Ishikawa (cell line): ENCODE data around the gene UBXN1.

Source experiments
- EGR1 ChIP-seq: IDR thresholded peaks from 2 replicates; pipeline ENCODE4 v1.6.1; 2012
- FOXM1 ChIP-seq: IDR thresholded peaks from 2 replicates; pipeline ENCODE4 v1.6.1; 2012; ENCODE audit warnings: low read depth, borderline replicate concordance
- NFIC ChIP-seq: IDR thresholded peaks from 2 replicates; pipeline ENCODE4 v1.6.1; 2012
- TEAD4 ChIP-seq: IDR thresholded peaks from 2 replicates; pipeline ENCODE4 v1.6.1; 2012
- YY1 ChIP-seq: IDR thresholded peaks from 2 replicates; pipeline ENCODE4 v1.6.1; 2012; ENCODE audit warnings: low read depth
- TF ChIP-seq, protein P1 (sequence below): IDR thresholded peaks from 2 replicates; pipeline ENCODE4 v1.6.1; 2012
- TF ChIP-seq, protein P2 (sequence below): IDR thresholded peaks from 2 replicates; pipeline ENCODE4 v1.6.1; 2012

DNA sequence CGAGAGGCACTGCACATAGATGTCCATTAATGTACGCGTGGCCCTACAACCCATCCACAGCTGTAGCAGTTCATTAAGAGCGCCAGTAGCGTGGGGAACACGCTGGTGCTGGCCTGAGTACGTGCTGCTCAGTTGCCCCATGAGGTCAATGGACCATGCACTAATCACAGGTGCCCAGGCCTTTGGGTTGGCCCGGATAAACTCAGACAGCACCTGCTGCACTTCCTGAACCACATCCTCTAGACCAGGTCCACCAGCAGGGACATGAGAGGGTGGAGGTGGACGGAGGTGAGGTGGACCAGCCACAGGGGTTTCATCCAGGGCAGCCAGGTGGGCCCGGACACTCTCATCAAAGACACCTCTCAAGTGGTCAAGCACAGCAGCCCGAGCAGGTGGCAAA, 29.4 kb downstream of the UBXN1 start:
- TF ChIP-seq EGR1 = no peak
- TF ChIP-seq, protein P1, sequence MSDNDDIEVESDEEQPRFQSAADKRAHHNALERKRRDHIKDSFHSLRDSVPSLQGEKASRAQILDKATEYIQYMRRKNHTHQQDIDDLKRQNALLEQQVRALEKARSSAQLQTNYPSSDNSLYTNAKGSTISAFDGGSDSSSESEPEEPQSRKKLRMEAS = no peak
- no peak for TF ChIP-seq TEAD4
- TF ChIP-seq FOXM1 = no peak
- TF ChIP-seq NFIC = no peak
- TF ChIP-seq, protein P2, sequence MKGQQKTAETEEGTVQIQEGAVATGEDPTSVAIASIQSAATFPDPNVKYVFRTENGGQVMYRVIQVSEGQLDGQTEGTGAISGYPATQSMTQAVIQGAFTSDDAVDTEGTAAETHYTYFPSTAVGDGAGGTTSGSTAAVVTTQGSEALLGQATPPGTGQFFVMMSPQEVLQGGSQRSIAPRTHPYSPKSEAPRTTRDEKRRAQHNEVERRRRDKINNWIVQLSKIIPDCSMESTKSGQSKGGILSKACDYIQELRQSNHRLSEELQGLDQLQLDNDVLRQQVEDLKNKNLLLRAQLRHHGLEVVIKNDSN = no peak
- no peak for TF ChIP-seq YY1
